WTC11 (cell line): ENCODE measurements around the gene PLCG2. TPM values are rescaled to one million over a fixed set of nuclear protein-coding genes. Genes with fewer than 3 reads are reported as not detected.
A peak's percentile ranks its signal among the peaks of the same experiment; 100 is the strongest.

Experiments
- ATAC-seq: fragments of 200-7000 bp; cut with Tn5 transposase; 2 replicates; pipeline ENCODE4 v1.10.0; 2021; ENCODE audit warnings: mild to moderate bottlenecking, moderate library complexity
- CTCF ChIA-PET: fragments of 300-600 bp; sonication (Branson Sonifier 250); formaldehyde crosslinking; loops from one replicate; lab custom pipeline; 2021; ENCODE audit warnings: antibody characterized with exemption; lab: Charles Lee
- POLR2A ChIA-PET: fragments of 350-600 bp; sonication (Branson Sonifier 250); formaldehyde crosslinking; loops from one replicate; lab custom pipeline; 2021; ENCODE audit warnings: antibody characterized with exemption; lab: Charles Lee
- DNase-seq: peaks from one replicate; pipeline ENCODE4 v3.0.0; 2021; ENCODE audit warnings: low spot score
- H3K27ac Mint-ChIP-seq: 2 replicates; pipeline ENCODE4 v1.8.0; 2021; ENCODE audit warnings: mixed read lengths
- H3K27me3 Mint-ChIP-seq: 2 replicates; pipeline ENCODE4 v1.8.0; 2021; ENCODE audit warnings: low read depth, mild to moderate bottlenecking, moderate library complexity, mixed read lengths
- H3K36me3 Mint-ChIP-seq: 2 replicates; pipeline ENCODE4 v1.8.0; 2021; ENCODE audit warnings: mixed read lengths
- H3K4me1 Mint-ChIP-seq: 2 replicates; pipeline ENCODE4 v1.8.0; 2022; ENCODE audit warnings: mixed read lengths
- H3K4me3 Mint-ChIP-seq: 2 replicates; pipeline ENCODE4 v1.8.0; 2021; ENCODE audit warnings: mild to moderate bottlenecking, moderate library complexity, mixed read lengths
- H3K9me3 Mint-ChIP-seq: 2 replicates; pipeline ENCODE4 v1.8.0; 2021; ENCODE audit warnings: mixed read lengths
- ATF1 ChIP-seq: sonication (generic); formaldehyde crosslinking; IDR thresholded peaks from 2 replicates; pipeline ENCODE4 v1.8.1; 2023; ENCODE audit warnings: mild to moderate bottlenecking, moderate library complexity, missing genetic modification reagents
- CDX4 ChIP-seq: fragments of 250-450 bp; sonication (Bioruptor Pico); IDR thresholded peaks from 2 replicates; pipeline ENCODE4 v1.9.0; 2021; ENCODE audit warnings: moderate library complexity, mild to moderate bottlenecking, inconsistent platforms, borderline replicate concordance
- CTCF ChIP-seq: fragments of 200-600 bp; IDR thresholded peaks from 2 replicates; pipeline ENCODE4 v1.8.0; 2022; ENCODE audit warnings: antibody characterized with exemption
- EMX1 ChIP-seq: fragments of 250-450 bp; sonication (Bioruptor Pico); IDR thresholded peaks from 2 replicates; pipeline ENCODE4 v1.8.0; 2021; ENCODE audit warnings: mild to moderate bottlenecking
- ETV6 ChIP-seq: sonication (generic); formaldehyde crosslinking; IDR thresholded peaks from 2 replicates; pipeline ENCODE4 v1.8.1; 2022; ENCODE audit warnings: mild to moderate bottlenecking, missing genetic modification reagents
- FOXJ3 ChIP-seq: sonication (generic); formaldehyde crosslinking; IDR thresholded peaks from 2 replicates; pipeline ENCODE4 v1.9.0; 2021; ENCODE audit warnings: missing genetic modification reagents, mild to moderate bottlenecking, borderline replicate concordance
- FOXP1 ChIP-seq: sonication (generic); formaldehyde crosslinking; IDR thresholded peaks from 2 replicates; pipeline ENCODE4 v1.8.0; 2022; ENCODE audit warnings: missing genetic modification reagents, mild to moderate bottlenecking, moderate library complexity, borderline replicate concordance
- GTF2I ChIP-seq: fragments of 250-450 bp; sonication (Bioruptor Pico); conservative IDR thresholded peaks from 2 replicates; pipeline ENCODE4 v1.4.0; 2021; ENCODE audit warnings: mild to moderate bottlenecking
- HMGA2 ChIP-seq: fragments of 250-450 bp; sonication (Bioruptor Pico); IDR thresholded peaks from 2 replicates; pipeline ENCODE4 v1.4.0; 2021; ENCODE audit warnings: mild to moderate bottlenecking, moderate library complexity
- KAT7 ChIP-seq: sonication (generic); formaldehyde crosslinking; IDR thresholded peaks from 2 replicates; pipeline ENCODE4 v1.8.1; 2023; ENCODE audit warnings: missing genetic modification reagents, mild to moderate bottlenecking, borderline replicate concordance
- MLX ChIP-seq: sonication (generic); formaldehyde crosslinking; IDR thresholded peaks from 2 replicates; pipeline ENCODE4 v1.8.1; 2023; ENCODE audit warnings: mild to moderate bottlenecking, missing genetic modification reagents, moderate library complexity
- NR2C2 ChIP-seq: sonication (generic); formaldehyde crosslinking; IDR thresholded peaks from 2 replicates; pipeline ENCODE4 v1.8.0; 2022; ENCODE audit warnings: mild to moderate bottlenecking, missing genetic modification reagents
- SMAD4 ChIP-seq: sonication (generic); formaldehyde crosslinking; IDR thresholded peaks from 2 replicates; pipeline ENCODE4 v1.8.0; 2022; ENCODE audit warnings: mild to moderate bottlenecking, missing genetic modification reagents
- USF1 ChIP-seq: sonication (generic); formaldehyde crosslinking; IDR thresholded peaks from 2 replicates; pipeline ENCODE4 v1.8.0; 2022; ENCODE audit warnings: mild to moderate bottlenecking, missing genetic modification reagents
- ZNF121 ChIP-seq: sonication (generic); formaldehyde crosslinking; IDR thresholded peaks from 2 replicates; pipeline ENCODE4 v1.8.0; 2023; ENCODE audit warnings: missing genetic modification reagents
- ZNF138 ChIP-seq: sonication (generic); formaldehyde crosslinking; conservative IDR thresholded peaks from 2 replicates; pipeline ENCODE4 v1.8.1; 2022; ENCODE audit warnings: mild to moderate bottlenecking, moderate library complexity, missing genetic modification reagents
- ZNF263 ChIP-seq: sonication (generic); formaldehyde crosslinking; IDR thresholded peaks from 2 replicates; pipeline ENCODE4 v1.8.1; 2022; ENCODE audit warnings: low read depth, mild to moderate bottlenecking, moderate library complexity, missing genetic modification reagents
- ZNF317 ChIP-seq: sonication (generic); formaldehyde crosslinking; IDR thresholded peaks from 2 replicates; pipeline ENCODE4 v1.8.1; 2023; ENCODE audit warnings: low read depth, mild to moderate bottlenecking, moderate library complexity, missing genetic modification reagents, borderline replicate concordance
- ZSCAN18 ChIP-seq: fragments of 250-450 bp; sonication (Bioruptor Pico); IDR thresholded peaks from 2 replicates; pipeline ENCODE4 v2.1.2; 2022; ENCODE audit warnings: mild to moderate bottlenecking, moderate library complexity
- total RNA-seq: library from RNA; stranded (reverse); gene quantifications from 3 replicates; pipeline ENCODE4 v1.2.3, GENCODE V29; 2021
- TF ChIP-seq, protein P1 (sequence below): sonication (generic); formaldehyde crosslinking; conservative IDR thresholded peaks from 2 replicates; pipeline ENCODE4 v1.8.1; 2022; ENCODE audit warnings: mild to moderate bottlenecking, missing genetic modification reagents
- TF ChIP-seq, protein P2 (sequence below): sonication (generic); formaldehyde crosslinking; conservative IDR thresholded peaks from 2 replicates; pipeline ENCODE4 v1.8.1; 2023; ENCODE audit warnings: mild to moderate bottlenecking, low read depth, missing genetic modification reagents, moderate library complexity
- TF ChIP-seq, protein P3 (sequence below): sonication (generic); formaldehyde crosslinking; IDR thresholded peaks from 2 replicates; pipeline ENCODE4 v1.8.1; 2022; ENCODE audit warnings: low read depth, missing genetic modification reagents, borderline replicate concordance
- TF ChIP-seq, protein P4 (sequence below): sonication (generic); formaldehyde crosslinking; IDR thresholded peaks from 2 replicates; pipeline ENCODE4 v1.8.1; 2022; ENCODE audit warnings: missing genetic modification reagents, borderline replicate concordance

The PLCG2 gene
- total RNA-seq, 1 experiment from 2014 or later: 7.0 TPM

DNA sequence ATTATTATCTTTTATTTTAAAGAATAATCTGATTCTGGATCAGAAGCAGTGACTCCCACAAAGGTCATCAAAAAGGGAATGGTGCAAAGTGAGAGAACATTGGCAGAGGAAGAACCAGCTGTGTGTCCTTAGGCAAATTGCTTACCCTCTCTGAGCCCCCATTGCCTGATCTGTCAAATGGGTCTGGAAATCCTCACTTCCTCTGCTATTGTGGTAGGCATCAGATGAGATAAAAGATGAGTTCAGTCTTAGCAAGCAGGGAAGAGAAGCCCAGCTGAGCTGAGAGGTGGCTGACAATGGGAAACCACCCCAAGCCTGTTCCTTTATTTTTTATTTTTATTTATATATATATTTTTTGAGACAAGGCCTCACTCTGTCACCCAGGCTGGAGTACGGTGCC lies 24.2 kb upstream of the PLCG2 start:
- POLR2A ChIA-PET: no interaction called here
- TF ChIP-seq MLX (CRISPR knock-in tag): no peak
- no peak for TF ChIP-seq CTCF
- TF ChIP-seq, protein P1, sequence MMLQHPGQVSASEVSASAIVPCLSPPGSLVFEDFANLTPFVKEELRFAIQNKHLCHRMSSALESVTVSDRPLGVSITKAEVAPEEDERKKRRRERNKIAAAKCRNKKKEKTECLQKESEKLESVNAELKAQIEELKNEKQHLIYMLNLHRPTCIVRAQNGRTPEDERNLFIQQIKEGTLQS: no peak
- no peak for TF ChIP-seq NR2C2 (CRISPR knock-in tag)
- TF ChIP-seq, protein P2, sequence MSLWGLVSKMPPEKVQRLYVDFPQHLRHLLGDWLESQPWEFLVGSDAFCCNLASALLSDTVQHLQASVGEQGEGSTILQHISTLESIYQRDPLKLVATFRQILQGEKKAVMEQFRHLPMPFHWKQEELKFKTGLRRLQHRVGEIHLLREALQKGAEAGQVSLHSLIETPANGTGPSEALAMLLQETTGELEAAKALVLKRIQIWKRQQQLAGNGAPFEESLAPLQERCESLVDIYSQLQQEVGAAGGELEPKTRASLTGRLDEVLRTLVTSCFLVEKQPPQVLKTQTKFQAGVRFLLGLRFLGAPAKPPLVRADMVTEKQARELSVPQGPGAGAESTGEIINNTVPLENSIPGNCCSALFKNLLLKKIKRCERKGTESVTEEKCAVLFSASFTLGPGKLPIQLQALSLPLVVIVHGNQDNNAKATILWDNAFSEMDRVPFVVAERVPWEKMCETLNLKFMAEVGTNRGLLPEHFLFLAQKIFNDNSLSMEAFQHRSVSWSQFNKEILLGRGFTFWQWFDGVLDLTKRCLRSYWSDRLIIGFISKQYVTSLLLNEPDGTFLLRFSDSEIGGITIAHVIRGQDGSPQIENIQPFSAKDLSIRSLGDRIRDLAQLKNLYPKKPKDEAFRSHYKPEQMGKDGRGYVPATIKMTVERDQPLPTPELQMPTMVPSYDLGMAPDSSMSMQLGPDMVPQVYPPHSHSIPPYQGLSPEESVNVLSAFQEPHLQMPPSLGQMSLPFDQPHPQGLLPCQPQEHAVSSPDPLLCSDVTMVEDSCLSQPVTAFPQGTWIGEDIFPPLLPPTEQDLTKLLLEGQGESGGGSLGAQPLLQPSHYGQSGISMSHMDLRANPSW (CRISPR knock-in tag): no peak
- no peak for TF ChIP-seq ZNF138 (CRISPR knock-in tag)
- no peak for TF ChIP-seq ETV6 (CRISPR knock-in tag)
- TF ChIP-seq ZNF263 (CRISPR knock-in tag): no peak
- no peak for TF ChIP-seq KAT7 (CRISPR knock-in tag)

DNA sequence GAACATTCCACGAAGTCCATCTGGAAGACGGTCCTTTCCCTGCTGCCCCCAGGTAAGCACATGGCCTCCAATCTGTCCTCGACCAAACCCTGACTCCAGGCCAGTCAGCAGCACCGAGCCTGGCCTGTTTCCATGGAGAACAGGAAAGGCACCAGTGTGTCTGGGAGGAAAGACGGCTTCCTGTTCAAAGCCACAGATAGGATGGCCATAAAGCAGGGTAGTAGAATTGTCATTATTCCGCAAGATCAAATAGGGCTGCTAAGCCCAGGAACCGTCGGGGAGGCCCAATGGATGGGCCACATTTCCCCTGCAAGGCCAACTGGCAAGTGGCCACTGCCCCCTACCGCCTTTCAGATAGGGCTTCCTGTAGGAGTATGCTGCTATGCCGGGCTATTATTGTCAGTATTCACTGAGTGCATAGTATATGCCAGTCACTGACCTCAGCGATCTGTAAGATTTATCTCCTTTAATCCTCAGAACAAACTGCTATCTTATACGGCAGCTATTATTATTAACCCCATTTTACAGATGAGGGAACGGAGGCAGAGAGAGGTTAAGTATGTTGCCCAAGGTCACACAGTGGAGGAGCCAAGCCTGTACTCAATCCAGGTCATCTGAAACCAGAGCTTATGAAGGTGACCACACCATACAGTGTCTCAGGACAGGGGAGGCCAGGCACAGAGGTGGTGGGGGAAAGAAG lies 23.0 kb upstream of the PLCG2 start:
- ChIA-PET POLR2A (no interaction called here), CTCF (interaction anchor here (0.6 to 1.6 kb wide), 4 partner anchors 19 to 183 kb away, joined by 3 to 6 read pairs (median 3); no protein-coding TSS in a partner anchor)
- no peak for DNase-seq
- no peak for ATAC-seq
- no peaks in the 10 kb centered on the region for H3K36me3 Mint-ChIP-seq
- H3K4me3 Mint-ChIP-seq: no peak overlapping the region
- no peaks in the 10 kb centered on the region for H3K9me3 Mint-ChIP-seq
- peak overlapping the region; percentile 47; the same call in 1 of the 2 replicates for H3K27ac Mint-ChIP-seq
- H3K27me3 Mint-ChIP-seq: no peaks in the 10 kb centered on the region; the same call in 1 of the 2 replicates
- H3K4me1 Mint-ChIP-seq: peaks cover 3% of the 10 kb centered on the region; the same call in 1 of the 2 replicates
- TF ChIP-seq FOXJ3 (CRISPR knock-in tag) (no peak), ZSCAN18 (no peak), ZNF121 (no peak), ZNF317 (CRISPR knock-in tag) (no peak), SMAD4 (CRISPR knock-in tag) (no peak), HMGA2 (CRISPR knock-in tag) (no peak), FOXP1 (CRISPR knock-in tag) (no peak), EMX1 (CRISPR knock-in tag) (no peak), USF1 (CRISPR knock-in tag) (no peak), GTF2I (CRISPR knock-in tag) (no peak), ATF1 (CRISPR knock-in tag) (no peak), CDX4 (CRISPR knock-in tag) (no peak)
- TF ChIP-seq, protein P3, sequence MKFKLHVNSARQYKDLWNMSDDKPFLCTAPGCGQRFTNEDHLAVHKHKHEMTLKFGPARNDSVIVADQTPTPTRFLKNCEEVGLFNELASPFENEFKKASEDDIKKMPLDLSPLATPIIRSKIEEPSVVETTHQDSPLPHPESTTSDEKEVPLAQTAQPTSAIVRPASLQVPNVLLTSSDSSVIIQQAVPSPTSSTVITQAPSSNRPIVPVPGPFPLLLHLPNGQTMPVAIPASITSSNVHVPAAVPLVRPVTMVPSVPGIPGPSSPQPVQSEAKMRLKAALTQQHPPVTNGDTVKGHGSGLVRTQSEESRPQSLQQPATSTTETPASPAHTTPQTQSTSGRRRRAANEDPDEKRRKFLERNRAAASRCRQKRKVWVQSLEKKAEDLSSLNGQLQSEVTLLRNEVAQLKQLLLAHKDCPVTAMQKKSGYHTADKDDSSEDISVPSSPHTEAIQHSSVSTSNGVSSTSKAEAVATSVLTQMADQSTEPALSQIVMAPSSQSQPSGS: no peak
- TF ChIP-seq, protein P4, sequence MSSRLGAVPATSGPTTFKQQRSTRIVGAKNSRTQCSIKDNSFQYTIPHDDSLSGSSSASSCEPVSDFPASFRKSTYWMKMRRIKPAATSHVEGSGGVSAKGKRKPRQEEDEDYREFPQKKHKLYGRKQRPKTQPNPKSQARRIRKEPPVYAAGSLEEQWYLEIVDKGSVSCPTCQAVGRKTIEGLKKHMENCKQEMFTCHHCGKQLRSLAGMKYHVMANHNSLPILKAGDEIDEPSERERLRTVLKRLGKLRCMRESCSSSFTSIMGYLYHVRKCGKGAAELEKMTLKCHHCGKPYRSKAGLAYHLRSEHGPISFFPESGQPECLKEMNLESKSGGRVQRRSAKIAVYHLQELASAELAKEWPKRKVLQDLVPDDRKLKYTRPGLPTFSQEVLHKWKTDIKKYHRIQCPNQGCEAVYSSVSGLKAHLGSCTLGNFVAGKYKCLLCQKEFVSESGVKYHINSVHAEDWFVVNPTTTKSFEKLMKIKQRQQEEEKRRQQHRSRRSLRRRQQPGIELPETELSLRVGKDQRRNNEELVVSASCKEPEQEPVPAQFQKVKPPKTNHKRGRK (CRISPR knock-in tag): no peak

More for the DNA sequence above, 24.2 kb upstream of the PLCG2 start:
- no peak for DNase-seq
- Mint-ChIP-seq H3K36me3 (no peaks in the 10 kb centered on the region), H3K27me3 (no peaks in the 10 kb centered on the region), H3K27ac (no peak overlapping the region), H3K4me1 (peaks cover 3% of the 10 kb centered on the region; the same call in 1 of the 2 replicates), H3K9me3 (no peaks in the 10 kb centered on the region), H3K4me3 (no peak overlapping the region)
- CTCF ChIA-PET: no interaction called here
- no peak for ATAC-seq
